GM12875 (cell line): ENCODE results near the gene CCDC187.

Experiments used
- H3K4me3 ChIP-seq: one replicate; pipeline ENCODE4 v1.5.1; 2011; ENCODE audit warnings: low read depth, low read length, control low read depth
- CTCF ChIP-seq: IDR thresholded peaks from 2 replicates; pipeline ENCODE4 v1.5.1; 2011; ENCODE audit warnings: low read depth, mild to moderate bottlenecking, control low read depth, inconsistent platforms, low read length, moderate library complexity, borderline replicate concordance; ENCODE audit not compliant: insufficient read depth

The CCDC187 gene

GRCh38 chr9:136248951-136249876 is 54.7 kb downstream of the CCDC187 start:
- TF ChIP-seq CTCF, result no peak
- no peak overlapping the region for H3K4me3 ChIP-seq

GRCh38 chr9:136247947-136248637 is 55.8 kb downstream of the CCDC187 start:
- no peak for TF ChIP-seq CTCF
- no peak overlapping the region for H3K4me3 ChIP-seq

GRCh38 chr9:136247551-136247916 is 56.4 kb downstream of the CCDC187 start:
- no peak overlapping the region for H3K4me3 ChIP-seq
- TF ChIP-seq CTCF, result no peak

DNA sequence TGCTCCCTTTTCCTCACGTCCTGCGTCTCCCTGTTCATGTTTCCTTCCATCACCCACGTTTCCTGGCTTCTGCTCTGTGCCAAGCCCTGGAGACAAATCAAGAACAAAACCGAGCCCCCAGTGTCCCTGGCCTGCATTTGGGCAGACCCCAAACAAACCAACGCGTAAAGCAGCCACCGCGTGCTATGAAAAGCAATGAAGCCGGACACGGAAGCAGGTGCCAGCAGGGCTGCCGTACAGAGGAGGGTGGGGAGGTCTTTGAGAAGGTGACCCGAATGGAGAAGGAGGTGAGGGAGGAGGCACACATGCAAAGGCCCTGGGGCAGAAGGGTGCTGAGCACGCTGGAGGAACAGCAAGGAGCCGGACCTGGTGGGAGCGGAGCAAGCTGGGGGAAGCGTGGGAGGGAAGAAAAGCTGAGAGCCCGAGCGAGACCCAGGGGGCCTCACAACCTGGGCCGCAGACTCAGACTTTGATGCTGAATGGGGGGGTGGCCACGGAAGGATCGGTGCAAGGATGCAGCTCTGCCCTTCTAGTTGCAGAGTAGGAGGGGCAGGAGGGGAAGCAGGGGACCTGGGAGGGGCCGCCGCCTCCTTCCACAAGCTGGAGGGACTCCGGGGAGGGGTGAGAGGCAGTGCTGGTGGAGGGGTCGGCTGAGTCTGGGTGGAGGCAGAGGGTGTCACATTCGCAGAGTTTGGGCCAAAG is 56.9 kb downstream of the CCDC187 start:
- TF ChIP-seq CTCF, result no peak
- H3K4me3 ChIP-seq, result no peak overlapping the region

- H3K4me3 ChIP-seq, result peak within 1 kb of the TSS; percentile 92
- TF ChIP-seq CTCF, result no peak
Measured at GRCh38 chr9:136245219-136246150, 58.4 kb downstream of the CCDC187 start, which contains the start of gene QSOX2. Gene QSOX2, minus strand, starts transcription at chr9:136245812. Its CDS starts 9 bp downstream, at chr9:136245803.

GRCh38 chr9:136244969-136245218 is 59.0 kb downstream of the CCDC187 start:
- TF ChIP-seq CTCF, result no peak
- peak overlapping the region; percentile 92 for H3K4me3 ChIP-seq
